Ovary (tissue), 9 donors: Measurements from ENCODE around the gene ZMAT3. TPM values are rescaled to one million over a fixed set of nuclear protein-coding genes. Genes with fewer than 3 reads are reported as not detected.
"Not testable (repeated sequence)": the region's sequence is repeated elsewhere in the genome, so short reads cannot be mapped to it uniquely, and the experiment has no call there.

Experiments used
- DNase-seq, 5 donors: peaks; one replicate each; pipeline ENCODE4 v3.0.0-alpha.2; 2019 to 2020
- H3K27ac ChIP-seq, 2 donors: fragments of 200-600 bp; one replicate each; pipeline versions ENCODE4 v1.5.1 to v1.8.0; 2019 to 2022
- H3K27me3 ChIP-seq: fragments of 200-600 bp; one replicate; pipeline ENCODE4 v1.8.0; 2022
- H3K36me3 ChIP-seq: fragments of 200-600 bp; sonication (generic); one replicate; pipeline ENCODE4 v1.5.1; 2019
- H3K4me1 ChIP-seq: one replicate; pipeline ENCODE4 v1.8.1; 2013; ENCODE audit warnings: mild to moderate bottlenecking, moderate library complexity; ENCODE audit not compliant: insufficient read depth
- H3K4me3 ChIP-seq: fragments of 200-600 bp; sonication (generic); one replicate; pipeline ENCODE4 v1.5.1; 2017
- H3K9me3 ChIP-seq, 2 donors: fragments of 200-600 bp in 1 of 2; sonication (generic) in 1 of 2; one replicate each; pipeline versions ENCODE4 v1.5.1 to v1.8.1; 2013 to 2019; ENCODE audit warnings: mild to moderate bottlenecking in 1 of 2, moderate library complexity in 1 of 2
- EP300 ChIP-seq: sonication (generic); formaldehyde crosslinking; IDR thresholded peaks from one replicate; pipeline ENCODE4 v1.6.1; 2017; ENCODE audit warnings: antibody characterized with exemption
- POLR2A ChIP-seq: fragments of 450-650 bp; IDR thresholded peaks from one replicate; pipeline ENCODE4 v1.6.1; 2017; ENCODE audit warnings: antibody characterized with exemption, mild to moderate bottlenecking, moderate library complexity
- WGBS, 3 donors: extraction: QIAGEN DNeasy Blood & Tissue Kit in 1 of 3; methylation state at CpG; one replicate each; pipeline versions ENCODE4 v1.1.5 to v1.1.7; 2013 to 2017; 5-methylcytosine and 5-hydroxymethylcytosine counted together
- intact Hi-C, 4 donors: fragments of 100-400 bp; cut with DNase I; formaldehyde crosslinking; loops; one replicate each; pipeline versions ENCODE4 v1.11.0 to v1.15.1; 2022 to 2023
- polyA plus RNA-seq, 2 donors: library from polyadenylated mRNA; stranded (reverse); fragments of 200-250 nt in 1 of 2; fragments of 350-450 nt in 1 of 2; fragmentation: Illumina TruSeq in 1 of 2; extraction: RNeasy Lipid Tissue Mini Kit (QIAGEN cat#74804) in 1 of 2; gene quantifications; one replicate each; pipeline ENCODE4 v1.2.3, GENCODE V29; 2013 to 2014
- total RNA-seq, 7 donors: library from RNA; depleted of rRNA in 2 of 7; stranded (reverse); fragments of >200 nt in 2 of 7; fragmentation: NEBNext Ultra II Directional in 3 of 7; extraction: Animal tissue kit (Norgen Biotek cat#: 25700) in 3 of 7; gene quantifications; one replicate each; pipeline versions ENCODE4 v1.1.0 to v1.2.4, GENCODE V29; 2016 to 2023
- TF ChIP-seq, protein P1 (sequence below), 3 donors: fragments of 450-650 bp in 2 of 3; fragments of 200-600 bp in 1 of 3; IDR thresholded peaks; one replicate each; pipeline versions ENCODE4 v1.5.1 to v1.8.0; 2016 to 2022; ENCODE audit warnings: antibody characterized with exemption in 3 of 3, mild to moderate bottlenecking in 1 of 3
- donor health status: DM: no; HTN: no; CAD: no; lungs with moderate emphysema.
- donor health status: DM: no; HTN: no; CAD: no.
- donor health status: Bipolar disorder and iron deficiency.
- donor health status: DM: yes; HTN: yes; CAD: no.
- donor health status: DM: no; HTN: no; CAD: no.
- donor health status: DM: yes; HTN: yes; CAD: no.

ZMAT3 gene
- total and polyA plus RNA-seq, 9 donors: 1.4 to 15.4 (median 11.9) TPM

DNA sequence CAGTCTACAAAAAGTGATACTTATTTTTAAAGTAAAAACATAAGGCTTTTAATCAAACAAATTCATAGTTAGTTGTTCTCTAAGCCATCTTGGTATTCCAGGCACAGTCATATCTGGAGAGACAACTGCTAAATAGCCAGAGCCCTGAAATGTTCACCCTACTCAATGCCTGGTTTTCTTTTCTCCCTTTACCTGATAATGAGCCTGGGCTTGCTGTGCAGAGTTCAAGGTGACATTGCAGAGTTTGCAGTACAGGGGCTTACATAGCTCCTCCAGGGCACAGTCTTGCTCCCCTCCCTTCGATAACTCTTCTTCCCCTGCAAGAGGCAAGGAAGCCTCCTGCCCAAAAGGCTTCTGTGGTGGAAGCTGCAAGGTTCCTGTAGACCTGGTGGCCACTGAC, 4.3 kb downstream of the ZMAT3 start:
- TF ChIP-seq, protein P1, sequence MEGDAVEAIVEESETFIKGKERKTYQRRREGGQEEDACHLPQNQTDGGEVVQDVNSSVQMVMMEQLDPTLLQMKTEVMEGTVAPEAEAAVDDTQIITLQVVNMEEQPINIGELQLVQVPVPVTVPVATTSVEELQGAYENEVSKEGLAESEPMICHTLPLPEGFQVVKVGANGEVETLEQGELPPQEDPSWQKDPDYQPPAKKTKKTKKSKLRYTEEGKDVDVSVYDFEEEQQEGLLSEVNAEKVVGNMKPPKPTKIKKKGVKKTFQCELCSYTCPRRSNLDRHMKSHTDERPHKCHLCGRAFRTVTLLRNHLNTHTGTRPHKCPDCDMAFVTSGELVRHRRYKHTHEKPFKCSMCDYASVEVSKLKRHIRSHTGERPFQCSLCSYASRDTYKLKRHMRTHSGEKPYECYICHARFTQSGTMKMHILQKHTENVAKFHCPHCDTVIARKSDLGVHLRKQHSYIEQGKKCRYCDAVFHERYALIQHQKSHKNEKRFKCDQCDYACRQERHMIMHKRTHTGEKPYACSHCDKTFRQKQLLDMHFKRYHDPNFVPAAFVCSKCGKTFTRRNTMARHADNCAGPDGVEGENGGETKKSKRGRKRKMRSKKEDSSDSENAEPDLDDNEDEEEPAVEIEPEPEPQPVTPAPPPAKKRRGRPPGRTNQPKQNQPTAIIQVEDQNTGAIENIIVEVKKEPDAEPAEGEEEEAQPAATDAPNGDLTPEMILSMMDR (IDR thresholded peaks at IDR 0.05): no peak
- TF ChIP-seq EP300 (no peak), POLR2A (no peak)

DNA sequence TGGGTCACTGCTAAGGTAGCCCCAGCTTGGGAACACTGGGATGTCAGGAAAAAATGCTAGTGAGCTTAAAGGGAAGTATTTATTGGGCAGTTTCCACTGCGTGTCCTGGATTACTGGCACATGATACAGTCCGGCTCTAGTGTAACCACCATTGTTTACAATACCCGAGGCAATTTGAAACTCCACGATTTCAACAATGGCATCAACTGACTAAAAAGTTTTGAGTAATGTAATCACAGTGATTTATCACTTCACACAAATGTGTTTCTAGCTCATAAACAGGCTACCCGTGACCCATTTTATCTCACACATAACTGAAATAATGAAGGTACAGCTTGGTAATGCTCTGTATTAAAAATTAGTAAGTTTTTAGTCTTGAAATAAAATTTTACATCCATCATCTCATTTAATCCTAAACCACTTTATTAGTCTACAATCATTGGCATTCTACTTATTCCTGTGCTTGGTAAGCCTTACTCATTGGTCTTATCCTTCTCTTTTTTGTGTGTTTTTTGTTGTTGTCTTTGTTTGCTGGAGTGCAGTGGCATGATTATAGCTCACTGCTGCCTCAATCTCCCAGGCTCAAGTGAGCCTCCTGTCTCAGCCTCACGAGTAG, 7.6 kb downstream of the ZMAT3 start:
- H3K9me3 ChIP-seq: no peaks in the 10 kb centered on the region
- 75 to 88% (median 81%) methylated on average over 6 of the region's 6 CpGs for WGBS, 3 donors
- TF ChIP-seq EP300 (no peak), POLR2A (no peak)
- TF ChIP-seq, protein P1 (IDR thresholded peaks at IDR 0.05): no peak
- H3K4me1 ChIP-seq: no peaks in the 10 kb centered on the region
- H3K27ac ChIP-seq: no peak overlapping the region
- no peak for DNase-seq
- intact Hi-C loops: no loop called here
- H3K4me3 ChIP-seq: no peak overlapping the region
- no peaks in the 10 kb centered on the region for H3K27me3 ChIP-seq
- H3K36me3 ChIP-seq: no peaks in the 10 kb centered on the region

More for the DNA sequence above, 4.3 kb downstream of the ZMAT3 start:
- no peaks in the 10 kb centered on the region for H3K27me3 ChIP-seq
- no peak for DNase-seq
- H3K36me3 ChIP-seq: no peaks in the 10 kb centered on the region
- no peaks in the 10 kb centered on the region for H3K9me3 ChIP-seq
- H3K4me3 ChIP-seq: no peak overlapping the region
- 96 to 100% (median 100%) methylated on average over 1 of the region's 1 CpG for WGBS, 3 donors
- H3K27ac ChIP-seq: no peak overlapping the region
- no peaks in the 10 kb centered on the region for H3K4me1 ChIP-seq
- intact Hi-C loops: no loop called here

DNA sequence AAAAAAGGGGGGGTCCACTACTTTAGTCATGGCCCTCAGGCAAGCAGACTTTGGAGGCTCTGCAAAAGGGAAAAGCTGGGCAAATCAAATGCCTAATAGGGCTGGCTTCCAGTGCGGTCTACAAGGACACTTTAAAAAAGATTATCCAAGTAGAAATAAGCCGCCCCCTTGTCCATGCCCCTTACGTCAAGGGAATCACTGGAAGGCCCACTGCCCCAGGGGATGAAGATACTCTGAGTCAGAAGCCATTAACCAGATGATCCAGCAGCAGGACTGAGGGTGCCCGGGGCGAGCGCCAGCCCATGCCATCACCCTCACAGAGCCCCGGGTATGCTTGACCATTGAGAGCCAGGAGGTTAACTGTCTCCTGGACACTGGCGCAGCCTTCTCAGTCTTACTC, 15.3 kb downstream of the ZMAT3 start:
- Histone ChIP-seq H3K4me1 (no peaks in the 10 kb centered on the region), H3K4me3 (no peak overlapping the region), H3K27me3 (no peaks in the 10 kb centered on the region), H3K27ac (no peak overlapping the region), H3K9me3 (no peaks in the 10 kb centered on the region), H3K36me3 (no peaks in the 10 kb centered on the region)
- no peak for DNase-seq
- TF ChIP-seq, protein P1 (IDR thresholded peaks at IDR 0.05): no peak
- TF ChIP-seq POLR2A (no peak), EP300 (no peak)
- 88 to 90% (median 90%) methylated on average over 8 of the region's 8 CpGs for WGBS, 3 donors
- intact Hi-C loops: no loop called here

DNA sequence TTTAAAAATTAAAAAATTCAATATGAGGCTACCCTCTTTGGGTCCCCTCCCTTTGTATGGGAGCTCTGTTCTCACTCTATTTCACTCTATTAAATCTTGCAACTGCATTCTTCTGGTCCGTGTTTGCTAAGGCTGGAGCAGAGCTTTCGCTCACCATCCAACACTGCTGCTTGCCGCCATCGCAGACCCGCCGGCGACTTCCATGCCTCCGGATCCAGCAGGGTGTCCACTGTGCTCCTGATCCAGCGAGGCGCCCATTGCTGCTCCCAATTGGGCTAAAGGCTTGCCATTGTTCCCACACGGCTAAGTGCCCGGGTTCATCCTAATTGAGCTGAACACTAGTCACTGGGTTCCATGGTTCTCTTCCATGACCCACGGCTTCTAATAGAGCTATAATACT, 17.0 kb downstream of the ZMAT3 start:
- H3K4me1 ChIP-seq, H3K9me3 ChIP-seq, H3K36me3 ChIP-seq, DNase-seq, H3K27me3 ChIP-seq, H3K27ac ChIP-seq, intact Hi-C loops, H3K4me3 ChIP-seq: not testable (repeated sequence)
- WGBS, 3 donors: 88 to 95% (median 90%) methylated on average over 13 of the region's 13 CpGs

DNA sequence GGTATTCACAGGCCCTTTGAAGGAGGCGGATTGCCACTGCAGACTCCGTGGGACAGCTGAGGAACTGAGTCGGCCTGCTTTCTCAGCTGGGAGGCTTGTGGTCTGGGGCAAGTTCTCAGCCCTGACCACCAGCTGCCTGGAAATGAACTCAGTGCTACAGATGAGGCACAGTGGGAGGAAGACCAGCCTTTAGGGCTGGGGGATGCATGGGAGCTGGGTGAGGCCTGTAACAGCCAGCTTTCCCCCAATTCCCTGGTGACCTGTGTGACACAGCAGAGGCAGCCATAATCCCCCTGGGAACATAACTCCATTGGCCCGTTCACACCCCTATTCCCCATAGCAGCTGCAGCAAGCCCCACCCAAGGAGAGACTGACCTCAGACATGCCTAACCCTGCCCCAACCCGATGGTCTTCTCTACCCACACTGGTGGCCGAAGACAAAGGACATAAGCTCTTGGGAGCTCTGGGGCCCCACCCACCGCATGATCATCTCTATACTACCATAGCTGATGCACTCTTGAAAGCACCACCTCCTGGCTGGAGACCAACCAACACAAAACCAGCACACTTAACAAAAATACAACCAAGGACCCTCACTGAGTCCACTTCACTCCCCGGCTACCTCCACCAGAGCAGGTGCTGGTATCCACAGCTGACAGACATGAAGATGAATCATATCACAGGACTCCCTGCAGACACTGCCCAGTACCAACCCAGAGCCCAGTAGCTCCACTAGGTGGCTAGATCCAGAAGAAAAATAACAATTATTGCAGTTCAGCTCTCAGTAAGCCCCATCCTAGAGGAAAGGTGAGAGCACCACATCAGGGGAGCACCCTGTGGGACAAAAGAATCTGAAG, 24.9 kb downstream of the ZMAT3 start:
- WGBS, 3 donors: 92 to 95% (median 94%) methylated on average over 8 of the region's 8 CpGs

More for the DNA sequence above, 24.9 kb downstream of the ZMAT3 start:
- H3K9me3 ChIP-seq: no peaks in the 10 kb centered on the region
- no peaks in the 10 kb centered on the region for H3K27me3 ChIP-seq
- no peak overlapping the region for H3K4me3 ChIP-seq
- no peaks in the 10 kb centered on the region for H3K36me3 ChIP-seq
- H3K27ac ChIP-seq: no peak overlapping the region
- H3K4me1 ChIP-seq: no peaks in the 10 kb centered on the region
- TF ChIP-seq, protein P1 (IDR thresholded peaks at IDR 0.05): no peak
- no peak for TF ChIP-seq EP300
- no peak for DNase-seq
- intact Hi-C loops: no loop called here
